GM19099 (cell line): ENCODE results near the gene FIGNL1.

ENCODE experiments used
- POLR2A ChIP-seq: IDR thresholded peaks from 3 replicates; pipeline ENCODE4 v1.6.1; 2011; ENCODE audit warnings: low read depth; ENCODE audit not compliant: insufficient read length; ENCODE audit errors: extremely low read depth

FIGNL1 gene

GRCh38 chr7:50456371-50457123, 6.4 kb upstream of the FIGNL1 start:
- TF ChIP-seq POLR2A = no peak

- no peak for TF ChIP-seq POLR2A
Observed at GRCh38 chr7:50455658-50456057, 5.5 kb upstream of the FIGNL1 start.

GRCh38 chr7:50454968-50455367, 4.8 kb upstream of the FIGNL1 start:
- no peak for TF ChIP-seq POLR2A

GRCh38 chr7:50450590-50451032, 461 bp upstream of the FIGNL1 start:
- no peak for TF ChIP-seq POLR2A

- no peak for TF ChIP-seq POLR2A
Observed at GRCh38 chr7:50449501-50449880, 659 bp downstream of the FIGNL1 start.

DNA sequence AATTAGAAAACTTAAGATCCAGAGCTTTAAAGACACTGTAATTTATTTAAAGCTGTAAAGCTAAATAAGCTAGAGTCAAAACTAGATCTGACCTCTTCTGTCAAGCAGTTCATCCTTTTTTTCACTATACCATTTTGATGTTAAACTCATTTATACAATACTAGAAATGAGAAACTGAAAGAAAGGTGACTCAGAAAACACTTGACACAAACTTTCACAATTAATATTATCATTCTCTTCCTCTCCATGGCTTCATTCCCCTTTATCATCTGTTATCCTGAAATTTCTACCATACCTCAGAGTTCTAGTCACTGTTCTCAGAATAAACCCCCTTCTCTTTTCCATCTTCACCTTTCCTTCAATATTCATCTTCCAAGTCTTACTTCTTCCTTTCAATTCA, 1.3 kb downstream of the FIGNL1 start:
- TF ChIP-seq POLR2A = no peak

DNA sequence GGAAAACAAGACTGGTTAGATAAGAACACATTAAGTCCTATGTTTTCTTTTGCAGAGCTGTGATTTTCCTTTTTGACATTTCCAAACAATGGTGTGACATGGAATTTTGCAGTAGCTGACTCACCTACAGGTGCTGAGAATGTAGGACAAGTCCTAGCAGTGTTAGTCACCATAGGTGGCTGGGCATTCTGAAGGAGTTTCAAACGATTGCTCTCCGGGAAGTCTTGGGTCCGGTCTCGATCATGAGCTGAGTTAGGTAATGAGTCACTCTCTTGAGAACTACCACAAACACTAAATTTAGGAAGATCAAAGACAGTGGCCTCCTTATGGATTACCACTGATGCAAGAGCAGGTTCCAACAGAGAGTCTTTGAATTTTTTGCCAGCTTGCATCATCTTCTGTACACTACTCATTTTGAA, 3.6 kb downstream of the FIGNL1 start:
- TF ChIP-seq POLR2A = no peak

DNA sequence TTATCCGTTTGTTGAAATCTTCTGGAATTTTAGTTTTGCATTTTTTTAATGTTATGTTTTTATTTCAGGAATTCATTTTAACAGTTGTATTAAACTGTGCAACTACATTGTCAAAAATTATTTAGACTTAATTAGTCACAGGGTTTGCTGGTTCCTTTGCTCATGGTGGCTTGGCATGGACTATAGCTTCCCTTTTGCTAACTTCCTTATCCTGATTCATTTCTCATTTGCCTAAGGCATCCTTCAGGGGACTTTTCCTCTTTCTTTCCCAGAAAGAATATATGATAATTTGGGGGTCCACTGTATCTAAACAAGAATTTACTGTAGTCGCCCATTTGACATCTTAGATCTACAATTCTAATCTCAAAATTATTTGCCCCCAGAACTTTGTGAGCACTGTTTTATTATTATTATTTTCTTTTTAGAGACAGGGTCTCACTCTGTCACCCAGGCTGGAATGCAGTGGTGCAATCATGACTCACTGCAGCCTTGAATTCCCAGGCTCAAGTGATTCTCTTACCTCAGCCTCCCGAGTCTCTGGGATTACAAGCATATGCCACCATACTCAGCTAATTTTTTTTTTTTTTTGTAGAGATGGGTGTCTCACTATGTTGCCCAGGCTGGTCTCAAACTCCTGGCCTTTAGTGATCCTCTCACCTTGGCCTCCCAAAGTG, 13.9 kb downstream of the FIGNL1 start:
- TF ChIP-seq POLR2A = no peak

- no peak for TF ChIP-seq POLR2A
Observed at GRCh38 chr7:50431722-50432305, 18.3 kb downstream of the FIGNL1 start.

DNA sequence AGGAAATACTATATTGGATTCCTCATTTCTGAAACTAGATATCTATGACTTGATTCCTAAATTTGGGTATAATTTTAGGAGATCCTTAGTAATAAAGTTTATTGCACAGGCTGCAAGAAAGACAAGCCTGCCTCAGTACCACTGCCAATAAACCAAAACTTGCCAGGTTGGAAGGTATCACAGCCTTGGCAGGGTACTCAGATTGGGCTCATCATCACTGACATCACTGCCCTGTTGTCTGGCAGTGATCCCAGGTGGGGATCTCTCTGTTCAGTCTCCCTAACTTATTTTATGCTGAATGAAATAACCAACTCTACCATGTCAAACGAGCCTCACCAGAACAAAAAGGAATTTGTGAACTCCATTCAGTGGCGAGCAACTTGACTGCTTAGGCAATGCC, 18.8 kb downstream of the FIGNL1 start:
- TF ChIP-seq POLR2A = no peak

GRCh38 chr7:50428911-50429310, 21.2 kb downstream of the FIGNL1 start:
- TF ChIP-seq POLR2A = no peak

- no peak for TF ChIP-seq POLR2A
Observed at GRCh38 chr7:50427518-50427917, 22.6 kb downstream of the FIGNL1 start.

- TF ChIP-seq POLR2A = no peak
Observed at GRCh38 chr7:50426280-50427045, 23.7 kb downstream of the FIGNL1 start.

- TF ChIP-seq POLR2A = no peak
Observed at GRCh38 chr7:50425318-50425717, 24.8 kb downstream of the FIGNL1 start.

DNA sequence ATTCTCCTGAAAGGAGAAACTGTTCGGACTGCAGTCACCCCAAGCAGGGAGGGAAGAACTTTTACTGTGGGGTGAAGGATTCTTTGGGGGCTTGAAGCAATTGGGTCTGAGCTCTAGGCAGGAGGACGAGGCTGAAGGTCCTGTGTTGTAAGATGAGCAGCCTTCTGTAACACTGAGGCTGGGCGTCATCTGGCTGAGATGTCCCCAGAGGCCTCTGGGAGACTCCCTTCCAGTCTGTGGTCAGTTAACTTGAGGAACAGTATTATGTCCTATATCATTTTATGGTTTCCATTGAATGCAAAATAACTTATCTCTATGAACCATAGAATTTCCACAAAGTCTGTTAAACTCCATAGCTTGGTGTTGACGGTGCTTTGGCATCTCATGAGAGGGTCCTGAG, 26.3 kb downstream of the FIGNL1 start:
- TF ChIP-seq POLR2A = no peak
